Thyroid gland (tissue), 4 donors: Measurements from ENCODE around the gene ADAP1. TPM values are rescaled to one million over a fixed set of nuclear protein-coding genes. Genes with fewer than 3 reads are reported as not detected.
"Not testable (repeated sequence)": the region's sequence is repeated elsewhere in the genome, so short reads cannot be mapped to it uniquely, and the experiment has no call there.

ENCODE experiments used
- DNase-seq, 2 donors: peaks; one replicate each; pipeline ENCODE4 v3.0.0-alpha.2; 2019
- H3K27ac ChIP-seq, 3 donors: fragments of 200-600 bp; sonication (generic); 1 replicate in 2 of 3; 2 replicates in 1 of 3; pipeline ENCODE4 v1.5.1; 2016 to 2019; ENCODE audit warnings: mild to moderate bottlenecking in 1 of 3, moderate library complexity in 1 of 3
- H3K27me3 ChIP-seq: fragments of 200-600 bp; sonication (generic); one replicate; pipeline ENCODE4 v1.5.1; 2019
- H3K36me3 ChIP-seq, 2 donors: fragments of 200-600 bp; sonication (generic); one replicate each; pipeline ENCODE4 v1.5.1; 2016 to 2019
- H3K4me1 ChIP-seq, 2 donors: fragments of 200-600 bp; sonication (generic); one replicate each; pipeline ENCODE4 v1.5.1; 2017 to 2019
- H3K4me3 ChIP-seq, 3 donors: fragments of 200-600 bp; sonication (generic); replicated peaks in 1 of 3; 1 replicate in 2 of 3; 2 replicates in 1 of 3; pipeline ENCODE4 v1.5.1; 2016; ENCODE audit warnings: mild to moderate bottlenecking in 1 of 3
- H3K9me3 ChIP-seq: fragments of 200-600 bp; sonication (generic); one replicate; pipeline ENCODE4 v1.5.1; 2017
- POLR2A ChIP-seq, 2 donors: fragments of 450-650 bp; IDR thresholded peaks; one replicate each; pipeline ENCODE4 v1.6.1; 2017; ENCODE audit warnings: antibody characterized with exemption in 2 of 2, mild to moderate bottlenecking in 2 of 2, moderate library complexity in 1 of 2
- WGBS, 2 donors: methylation state at CpG; one replicate each; pipeline ENCODE4 v1.1.5; 2017; 5-methylcytosine and 5-hydroxymethylcytosine counted together
- intact Hi-C: fragments of 100-400 bp; cut with DNase I; formaldehyde crosslinking; loops from one replicate; pipeline ENCODE4 v1.15.1; 2023
- total RNA-seq, 4 donors: library from RNA; depleted of rRNA; stranded (reverse); fragments of >200 nt; gene quantifications; one replicate each; pipeline ENCODE4 v1.2.3, GENCODE V29; 2016
- TF ChIP-seq, protein P1 (sequence below), 6 experiments: fragments of 200-600 bp in 3 of 6; fragments of 450-650 bp in 3 of 6; sonication (generic) in 3 of 6; IDR thresholded peaks; one replicate each; pipeline ENCODE4 v1.5.1; 2016 to 2019; ENCODE audit warnings: antibody characterized with exemption in 6 of 6, mild to moderate bottlenecking in 2 of 6, inconsistent platforms in 1 of 6, moderate library complexity in 1 of 6

Gene ADAP1
- total RNA-seq: 10 to 100 TPM; 11.7 to 29.9 (median 23.4) TPM

DNA sequence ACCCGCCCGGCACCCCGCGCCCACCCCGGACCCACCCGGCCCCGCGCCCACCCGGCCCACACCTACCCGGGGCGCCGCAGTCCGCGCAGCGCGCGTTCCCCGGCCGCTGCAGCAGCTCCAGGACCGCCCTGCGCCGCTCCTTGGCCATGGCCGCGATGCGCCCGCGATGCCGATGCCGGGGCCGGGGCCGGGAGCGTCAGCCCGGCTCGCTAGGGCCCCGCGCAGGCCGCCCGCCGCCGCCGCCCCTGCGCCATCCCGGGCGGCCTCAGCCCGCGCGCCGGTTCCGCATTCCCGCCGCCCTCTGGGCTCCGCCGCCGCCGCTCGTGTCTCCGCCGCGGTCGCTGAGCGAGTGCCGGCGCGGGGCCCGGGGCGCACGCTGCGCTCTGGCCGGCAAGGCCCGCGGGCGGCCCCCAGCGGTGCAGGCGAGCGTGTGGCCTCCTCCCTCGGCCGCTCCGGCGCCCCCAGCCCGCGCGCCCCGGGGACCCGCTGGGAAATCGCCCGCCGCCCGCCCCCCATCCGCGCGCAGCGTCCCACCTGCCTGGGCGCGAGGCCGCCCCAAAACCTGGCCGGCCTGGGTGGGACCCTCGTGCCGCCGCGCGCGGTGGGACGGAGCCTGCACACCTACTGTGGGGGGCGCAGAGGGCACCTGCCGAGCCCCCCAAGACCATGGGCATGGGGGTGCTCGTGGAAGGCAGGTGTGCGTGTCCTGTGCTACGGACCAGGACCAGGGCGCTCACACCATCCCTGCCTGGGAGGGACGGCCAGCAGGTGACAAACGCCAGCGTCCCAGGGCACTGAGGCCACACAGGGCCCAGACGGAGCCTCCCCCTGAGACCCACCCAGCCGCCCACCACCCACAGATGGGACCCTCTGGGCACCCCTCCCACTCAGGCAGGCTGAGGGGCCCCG lies at the start of gene ADAP1:
TSS of gene ADAP1 (minus strand) at position 351 of the 909 bp plus-strand sequence. CDS start at position 148, 203 bp downstream.
- WGBS, 2 donors: 86 to 100% methylated on average over 1 to 4 of the region's 115 CpGs
- intact Hi-C loops: loop anchor here (5.0 kb wide), 1 partner anchor 42 kb away; no protein-coding TSS in a partner anchor
- Histone ChIP-seq H3K4me1 (peaks cover 7 to 14% of the 10 kb centered on the region in 2 donors), H3K27ac (no peak within 1 kb of the TSS), H3K36me3 (no peaks in the 10 kb centered on the region), H3K27me3 (no peaks in the 10 kb centered on the region), H3K4me3 (peak within 1 kb of the TSS; percentile 10 to 50 (median 37)), H3K9me3 (no peaks in the 10 kb centered on the region)
- TF ChIP-seq POLR2A (IDR thresholded peaks at IDR 0.05): no peak
- TF ChIP-seq, protein P1, sequence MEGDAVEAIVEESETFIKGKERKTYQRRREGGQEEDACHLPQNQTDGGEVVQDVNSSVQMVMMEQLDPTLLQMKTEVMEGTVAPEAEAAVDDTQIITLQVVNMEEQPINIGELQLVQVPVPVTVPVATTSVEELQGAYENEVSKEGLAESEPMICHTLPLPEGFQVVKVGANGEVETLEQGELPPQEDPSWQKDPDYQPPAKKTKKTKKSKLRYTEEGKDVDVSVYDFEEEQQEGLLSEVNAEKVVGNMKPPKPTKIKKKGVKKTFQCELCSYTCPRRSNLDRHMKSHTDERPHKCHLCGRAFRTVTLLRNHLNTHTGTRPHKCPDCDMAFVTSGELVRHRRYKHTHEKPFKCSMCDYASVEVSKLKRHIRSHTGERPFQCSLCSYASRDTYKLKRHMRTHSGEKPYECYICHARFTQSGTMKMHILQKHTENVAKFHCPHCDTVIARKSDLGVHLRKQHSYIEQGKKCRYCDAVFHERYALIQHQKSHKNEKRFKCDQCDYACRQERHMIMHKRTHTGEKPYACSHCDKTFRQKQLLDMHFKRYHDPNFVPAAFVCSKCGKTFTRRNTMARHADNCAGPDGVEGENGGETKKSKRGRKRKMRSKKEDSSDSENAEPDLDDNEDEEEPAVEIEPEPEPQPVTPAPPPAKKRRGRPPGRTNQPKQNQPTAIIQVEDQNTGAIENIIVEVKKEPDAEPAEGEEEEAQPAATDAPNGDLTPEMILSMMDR (IDR thresholded peaks at IDR 0.05): peak in 3 of 6 experiments; percentile 35 to 53 (median 48)
- peak; percentile 47 to 55 for DNase-seq

GRCh38 chr7:1002445-1002844 lies 48.0 kb upstream of the ADAP1 start:
- H3K27ac ChIP-seq, DNase-seq, H3K4me3 ChIP-seq, intact Hi-C loops, H3K36me3 ChIP-seq, H3K27me3 ChIP-seq, H3K4me1 ChIP-seq, H3K9me3 ChIP-seq: not testable (repeated sequence)
- WGBS, 2 donors: 60 to 75% methylated on average over 2 to 5 of the region's 7 CpGs

- H3K27me3 ChIP-seq, intact Hi-C loops, H3K36me3 ChIP-seq, DNase-seq, H3K4me3 ChIP-seq, H3K27ac ChIP-seq, H3K4me1 ChIP-seq, H3K9me3 ChIP-seq: not testable (repeated sequence)
- WGBS, 2 donors: 72 to 100% methylated on average over 3 to 4 of the region's 4 CpGs
These were observed 47.5 kb upstream of the ADAP1 start for GRCh38 chr7:1002026-1002425.

DNA sequence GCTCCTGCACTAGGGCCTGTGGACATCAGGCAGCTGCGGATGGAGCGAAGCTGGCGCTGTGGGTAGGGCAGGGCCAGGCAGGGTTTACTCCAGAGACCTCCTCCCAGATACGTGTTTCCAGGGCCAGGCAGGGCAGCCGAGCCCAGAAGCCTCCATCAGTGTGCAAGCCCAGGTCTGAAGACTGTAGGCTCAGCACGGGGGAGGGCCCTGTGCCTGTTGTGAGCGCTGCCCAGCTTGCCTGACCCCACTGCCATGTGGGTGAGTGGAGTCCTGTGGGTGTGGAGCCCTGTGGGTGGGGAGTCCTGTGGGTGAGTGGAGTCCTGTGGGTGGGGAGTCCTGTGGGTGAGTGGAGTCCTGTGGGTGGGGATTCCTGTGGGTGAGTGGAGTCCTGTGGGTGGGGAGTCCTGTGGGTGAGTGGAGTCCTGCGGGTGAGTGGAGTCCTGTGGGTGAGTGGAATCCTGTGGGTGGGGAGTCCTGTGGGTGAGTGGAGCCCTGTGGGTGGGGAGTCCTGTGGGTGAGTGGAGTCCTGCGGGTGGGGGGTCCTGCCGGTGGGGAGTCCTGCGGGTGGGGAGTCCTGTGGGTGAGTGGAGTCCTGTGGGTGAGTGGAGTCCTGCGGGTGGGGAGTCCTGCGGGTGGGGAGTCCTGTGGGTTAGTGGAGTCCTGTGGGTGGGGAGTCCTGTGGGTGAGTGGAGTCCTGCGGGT lies 46.7 kb upstream of the ADAP1 start:
- H3K4me1 ChIP-seq, intact Hi-C loops, H3K4me3 ChIP-seq, H3K27me3 ChIP-seq, H3K27ac ChIP-seq, H3K9me3 ChIP-seq, H3K36me3 ChIP-seq, DNase-seq: not testable (repeated sequence)
- 90 to 91% methylated on average over 4 to 9 of the region's 14 CpGs for WGBS, 2 donors

GRCh38 chr7:999941-1000935 lies 45.8 kb upstream of the ADAP1 start:
- TF ChIP-seq POLR2A (IDR thresholded peaks at IDR 0.05): no peak
- TF ChIP-seq, protein P1 (IDR thresholded peaks at IDR 0.05): no peak
- no peak for DNase-seq
- WGBS, 2 donors: 87 to 91% methylated on average over 33 to 44 of the region's 52 CpGs
- Histone ChIP-seq H3K27me3 (no peaks in the 10 kb centered on the region), H3K36me3 (no peaks in the 10 kb centered on the region), H3K4me1 (no peaks in the 10 kb centered on the region), H3K27ac (no peak overlapping the region), H3K9me3 (no peaks in the 10 kb centered on the region), H3K4me3 (no peak overlapping the region)
- intact Hi-C loops: no loop called here
